Progenitor cell of endocrine pancreas (in vitro differentiated cells): ENCODE data around the gene PLCXD1. TPM values are rescaled to one million over a fixed set of nuclear protein-coding genes. Genes with fewer than 3 reads are reported as not detected.

Source experiments
- DNase-seq: peaks from one replicate; pipeline ENCODE4 v3.0.0; 2021; ENCODE audit warnings: low spot score; ENCODE audit not compliant: unreplicated experiment
- H3K27ac Mint-ChIP-seq: 2 replicates; pipeline ENCODE4 v1.8.0; 2021; ENCODE audit warnings: mild to moderate bottlenecking, moderate library complexity, mixed read lengths
- H3K27me3 Mint-ChIP-seq: 2 replicates; pipeline ENCODE4 v1.8.0; 2021; ENCODE audit warnings: mixed read lengths
- H3K36me3 Mint-ChIP-seq: 2 replicates; pipeline ENCODE4 v1.8.0; 2022; ENCODE audit warnings: mixed read lengths; ENCODE audit not compliant: insufficient read depth
- H3K4me1 Mint-ChIP-seq: 2 replicates; pipeline ENCODE4 v1.8.0; 2021; ENCODE audit warnings: low read depth, mixed read lengths
- H3K4me3 Mint-ChIP-seq: 2 replicates; pipeline ENCODE4 v1.8.0; 2021; ENCODE audit warnings: low read depth, mild to moderate bottlenecking, moderate library complexity, mixed read lengths
- H3K9me3 Mint-ChIP-seq: 2 replicates; pipeline ENCODE4 v1.8.0; 2021; ENCODE audit warnings: low read depth, mixed read lengths
- CTCF ChIP-seq: fragments of 200-600 bp; sonication (generic); IDR thresholded peaks from one replicate; pipeline ENCODE4 v1.5.0; 2021; ENCODE audit warnings: antibody characterized with exemption, mild to moderate bottlenecking; ENCODE audit not compliant: unreplicated experiment
- total RNA-seq: library from RNA; stranded (reverse); gene quantifications from 2 replicates; pipeline ENCODE4 v1.2.1, GENCODE V29; 2021

The PLCXD1 gene
- total RNA-seq, 1 donor from 2014 or later: 55.6 TPM

GRCh38 chrX:257681-258289 lies 23.4 kb upstream of the PLCXD1 start:
- Mint-ChIP-seq H3K27me3 (no peaks in the 10 kb centered on the region), H3K27ac (no peak overlapping the region), H3K36me3 (no peaks in the 10 kb centered on the region), H3K4me1 (peaks cover 19% of the 10 kb centered on the region), H3K4me3 (no peak overlapping the region), H3K9me3 (peaks cover 2% of the 10 kb centered on the region)
- DNase-seq: no peak
- TF ChIP-seq CTCF: no peak

GRCh38 chrX:258291-259040 lies 22.7 kb upstream of the PLCXD1 start:
- Mint-ChIP-seq H3K4me1 (peaks cover 19% of the 10 kb centered on the region), H3K9me3 (no peaks in the 10 kb centered on the region), H3K36me3 (no peaks in the 10 kb centered on the region), H3K4me3 (no peak overlapping the region), H3K27ac (no peak overlapping the region), H3K27me3 (no peaks in the 10 kb centered on the region)
- no peak for DNase-seq
- TF ChIP-seq CTCF: no peak

GRCh38 chrX:259692-260355 lies 21.4 kb upstream of the PLCXD1 start:
- Mint-ChIP-seq H3K4me3 (no peak overlapping the region), H3K36me3 (no peaks in the 10 kb centered on the region), H3K9me3 (no peaks in the 10 kb centered on the region), H3K27me3 (no peaks in the 10 kb centered on the region), H3K27ac (peak overlapping the region; percentile 75), H3K4me1 (peaks cover 19% of the 10 kb centered on the region)
- no peak for DNase-seq
- TF ChIP-seq CTCF: no peak

- H3K9me3 Mint-ChIP-seq: no peaks in the 10 kb centered on the region
- no peak for TF ChIP-seq CTCF
- H3K4me1 Mint-ChIP-seq: peaks cover 19% of the 10 kb centered on the region
- H3K36me3 Mint-ChIP-seq: no peaks in the 10 kb centered on the region
- peak overlapping the region; percentile 71 for H3K27ac Mint-ChIP-seq
- no peaks in the 10 kb centered on the region for H3K27me3 Mint-ChIP-seq
- no peak overlapping the region for H3K4me3 Mint-ChIP-seq
- no peak for DNase-seq
Measured at GRCh38 chrX:261167-261918, 19.8 kb upstream of the PLCXD1 start.

- Mint-ChIP-seq H3K36me3 (no peaks in the 10 kb centered on the region), H3K4me1 (peaks cover 19% of the 10 kb centered on the region), H3K9me3 (no peaks in the 10 kb centered on the region), H3K4me3 (no peak overlapping the region), H3K27ac (peak overlapping the region; percentile 71), H3K27me3 (no peaks in the 10 kb centered on the region)
- TF ChIP-seq CTCF: no peak
- DNase-seq: no peak
Measured at GRCh38 chrX:261919-262352, 19.2 kb upstream of the PLCXD1 start.
